Measurements from ENCODE around the gene ACBD3.

ACBD3 gene

DNA sequence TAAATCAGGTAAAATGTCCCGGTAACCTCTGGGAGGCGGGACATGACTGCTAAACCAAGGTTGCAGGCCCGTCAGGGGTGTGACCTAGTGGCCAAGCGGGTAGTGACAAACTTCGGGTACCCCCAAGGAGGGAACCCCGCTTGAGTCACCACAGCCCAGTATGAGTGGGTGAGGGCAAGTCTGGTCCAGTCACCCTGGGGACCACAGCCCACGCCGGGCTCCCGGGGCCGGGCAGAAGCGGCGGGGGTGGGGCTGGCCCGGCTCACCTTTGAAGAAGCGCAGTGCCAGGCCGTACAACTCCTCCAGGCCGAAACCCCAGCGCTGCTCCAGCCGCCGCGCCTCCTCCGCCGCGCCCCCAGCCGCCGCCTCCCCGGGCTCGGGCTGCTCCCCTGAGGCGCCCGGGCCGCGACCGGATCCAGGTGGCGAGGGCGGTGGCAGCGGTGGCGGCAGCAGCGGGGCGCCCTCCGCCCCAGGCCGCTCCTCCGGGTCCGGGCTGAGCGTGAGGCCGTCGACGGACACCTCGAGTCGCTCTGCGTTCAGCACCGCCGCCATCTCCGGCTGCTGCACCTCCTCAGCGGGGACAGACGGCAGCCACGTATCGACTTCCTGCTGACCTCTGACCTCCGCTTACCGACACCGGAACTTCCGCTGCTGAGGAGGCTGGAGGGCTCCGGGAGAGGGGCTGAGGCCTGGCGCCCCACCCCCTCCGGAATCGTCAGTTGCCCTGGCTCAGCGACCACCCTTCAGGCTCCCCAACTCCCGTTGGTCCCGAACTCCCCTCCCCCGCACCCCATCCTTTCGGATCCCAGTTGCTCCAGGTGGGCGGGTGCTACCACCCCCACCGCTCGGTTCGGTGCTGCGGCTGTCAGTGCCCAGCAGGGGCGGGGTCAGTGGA, at the start of gene ACBD3:
Gene ACBD3, minus strand, starts transcription at position 618 of the 895 bp plus-strand sequence. Its CDS starts 66 bp downstream, at position 552.
- peak within 1 kb of the TSS; percentile 63; the same call in 1 of the 2 replicates for H3K27ac ChIP-seq (ENCODE audit: low read length)

DNA sequence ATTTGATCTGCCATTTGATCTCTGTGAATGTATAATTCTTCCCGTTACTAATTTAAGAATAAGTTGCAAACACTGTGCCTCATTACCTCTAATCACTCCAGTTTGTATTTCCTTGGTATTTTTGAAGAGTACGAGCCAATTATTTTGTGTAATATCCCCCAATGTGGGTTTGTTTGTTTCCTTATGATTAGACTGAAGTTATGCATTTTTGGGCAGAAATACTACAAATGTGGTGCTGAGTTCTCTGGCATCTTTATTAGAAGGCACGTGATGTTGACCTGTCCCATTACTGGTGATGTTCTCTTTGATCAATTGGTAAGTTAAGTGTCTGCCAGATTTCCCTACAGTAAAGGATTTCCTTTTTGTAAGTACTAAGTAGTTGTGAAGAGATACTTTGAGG, 47.3 kb upstream of the ACBD3 start:
- TF ChIP-seq, protein P1, sequence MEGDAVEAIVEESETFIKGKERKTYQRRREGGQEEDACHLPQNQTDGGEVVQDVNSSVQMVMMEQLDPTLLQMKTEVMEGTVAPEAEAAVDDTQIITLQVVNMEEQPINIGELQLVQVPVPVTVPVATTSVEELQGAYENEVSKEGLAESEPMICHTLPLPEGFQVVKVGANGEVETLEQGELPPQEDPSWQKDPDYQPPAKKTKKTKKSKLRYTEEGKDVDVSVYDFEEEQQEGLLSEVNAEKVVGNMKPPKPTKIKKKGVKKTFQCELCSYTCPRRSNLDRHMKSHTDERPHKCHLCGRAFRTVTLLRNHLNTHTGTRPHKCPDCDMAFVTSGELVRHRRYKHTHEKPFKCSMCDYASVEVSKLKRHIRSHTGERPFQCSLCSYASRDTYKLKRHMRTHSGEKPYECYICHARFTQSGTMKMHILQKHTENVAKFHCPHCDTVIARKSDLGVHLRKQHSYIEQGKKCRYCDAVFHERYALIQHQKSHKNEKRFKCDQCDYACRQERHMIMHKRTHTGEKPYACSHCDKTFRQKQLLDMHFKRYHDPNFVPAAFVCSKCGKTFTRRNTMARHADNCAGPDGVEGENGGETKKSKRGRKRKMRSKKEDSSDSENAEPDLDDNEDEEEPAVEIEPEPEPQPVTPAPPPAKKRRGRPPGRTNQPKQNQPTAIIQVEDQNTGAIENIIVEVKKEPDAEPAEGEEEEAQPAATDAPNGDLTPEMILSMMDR (IDR thresholded peaks at IDR 0.05; ENCODE audit: low read length): no peak
- no peak for TF ChIP-seq EZH2phosphoT487 (IDR thresholded peaks at IDR 0.05; ENCODE audit: low read length)
- no peak for TF ChIP-seq EZH2 (optimal IDR thresholded peaks at IDR 0.05; ENCODE audit: low read depth, low read length)
- Histone ChIP-seq H2AFZ (ENCODE audit: low read length) (no peak overlapping the region), H3K36me3 (replicated peaks; ENCODE audit: insufficient read depth, low read length) (no peaks in the 10 kb centered on the region; the same call in 1 of the 2 replicates), H3K9me2 (replicated peaks; ENCODE audit: insufficient read depth, low read length) (no peaks in the 10 kb centered on the region), H3K27me3 (replicated peaks; ENCODE audit: insufficient read depth, low read length) (no peaks in the 10 kb centered on the region), H3K27ac (ENCODE audit: low read length) (peak overlapping the region; percentile 6; the same call in 1 of the 2 replicates), H3K4me1 (ENCODE audit: low read length) (peaks cover 20% of the 10 kb centered on the region), H4K20me1 (ENCODE audit: insufficient read depth, low read length) (no peaks in the 10 kb centered on the region), H3K79me2 (ENCODE audit: low read length) (no peaks in the 10 kb centered on the region), H3K9ac (ENCODE audit: low read length) (no peak overlapping the region), H3F3A (ENCODE audit: insufficient read depth, low read length) (no peaks in the 10 kb centered on the region; the same call in 1 of the 2 replicates), H3K4me2 (ENCODE audit: low read depth, low read length) (peak overlapping the region; percentile 28; the same call in 1 of the 2 replicates), H3K9me3 (replicated peaks; ENCODE audit: insufficient read depth, low read length) (no peaks in the 10 kb centered on the region), H3K4me3 (ENCODE audit: low read length) (no peak overlapping the region)
- DNase-seq: no peak

More for the DNA sequence above, at the start of gene ACBD3:
- no peaks in the 10 kb centered on the region for H3K9me2 ChIP-seq (replicated peaks; ENCODE audit: insufficient read depth, low read length)
- H3K4me2 ChIP-seq (ENCODE audit: low read depth, low read length): peak within 1 kb of the TSS; percentile 82
- peak within 1 kb of the TSS; percentile 83 for H3K9ac ChIP-seq (ENCODE audit: low read length)
- DNase-seq: peak; percentile 92
- H3K79me2 ChIP-seq (ENCODE audit: low read length): peaks cover 58% of the 10 kb centered on the region
- H3K36me3 ChIP-seq (replicated peaks; ENCODE audit: insufficient read depth, low read length): no peaks in the 10 kb centered on the region
- peak within 1 kb of the TSS; percentile 99 for H2AFZ ChIP-seq (ENCODE audit: low read length)
- H4K20me1 ChIP-seq (ENCODE audit: insufficient read depth, low read length): 0 out of 2 replicates have a peak, but pooled peaks cover 6% of the 10 kb centered on the region
- H3F3A ChIP-seq (ENCODE audit: insufficient read depth, low read length): peaks cover 7% of the 10 kb centered on the region
- no peaks in the 10 kb centered on the region for H3K9me3 ChIP-seq (replicated peaks; ENCODE audit: insufficient read depth, low read length)
- peak within 1 kb of the TSS; percentile 88 for H3K4me3 ChIP-seq (ENCODE audit: low read length)
- no peaks in the 10 kb centered on the region for H3K27me3 ChIP-seq (replicated peaks; ENCODE audit: insufficient read depth, low read length)
- H3K4me1 ChIP-seq (ENCODE audit: low read length): peaks cover 6% of the 10 kb centered on the region; the same call in 1 of the 2 replicates
- no peak for TF ChIP-seq EZH2phosphoT487 (IDR thresholded peaks at IDR 0.05; ENCODE audit: low read length)

DNA sequence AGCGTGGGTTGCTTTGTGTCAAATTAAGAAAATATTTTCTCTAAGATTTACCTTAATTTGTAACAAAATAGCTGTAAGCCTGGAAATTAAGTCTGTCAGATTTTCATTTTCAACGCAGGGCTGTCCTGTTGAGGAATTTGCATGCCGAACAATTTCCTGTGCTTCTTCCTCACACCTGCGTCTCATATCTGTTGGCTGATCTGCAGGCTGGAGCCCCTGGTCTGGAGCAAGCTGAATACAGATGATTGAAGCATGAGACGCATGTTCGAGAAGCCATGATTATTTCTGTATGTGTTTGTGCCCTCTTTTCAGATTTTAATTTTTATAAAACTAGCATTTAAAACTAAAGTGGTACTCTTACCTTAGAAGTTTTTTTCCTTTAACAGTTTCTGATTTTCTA, 46.8 kb upstream of the ACBD3 start:
- H3K36me3 ChIP-seq (replicated peaks; ENCODE audit: insufficient read depth, low read length): no peaks in the 10 kb centered on the region; the same call in 1 of the 2 replicates

More for the DNA sequence above, 46.8 kb upstream of the ACBD3 start:
- TF ChIP-seq, protein P1 (IDR thresholded peaks at IDR 0.05; ENCODE audit: low read length): no peak
- TF ChIP-seq EZH2phosphoT487 (IDR thresholded peaks at IDR 0.05; ENCODE audit: low read length): no peak
- TF ChIP-seq EZH2 (optimal IDR thresholded peaks at IDR 0.05; ENCODE audit: low read depth, low read length): no peak
- Histone ChIP-seq H3K27me3 (replicated peaks; ENCODE audit: insufficient read depth, low read length) (no peaks in the 10 kb centered on the region), H3K4me1 (ENCODE audit: low read length) (peaks cover 20% of the 10 kb centered on the region), H3F3A (ENCODE audit: insufficient read depth, low read length) (no peaks in the 10 kb centered on the region; the same call in 1 of the 2 replicates), H4K20me1 (ENCODE audit: insufficient read depth, low read length) (no peaks in the 10 kb centered on the region), H3K4me2 (ENCODE audit: low read depth, low read length) (peak overlapping the region; percentile 28; the same call in 1 of the 2 replicates), H3K79me2 (ENCODE audit: low read length) (no peaks in the 10 kb centered on the region), H3K4me3 (ENCODE audit: low read length) (no peak overlapping the region), H3K9me3 (replicated peaks; ENCODE audit: insufficient read depth, low read length) (no peaks in the 10 kb centered on the region), H3K9ac (ENCODE audit: low read length) (no peak overlapping the region), H3K27ac (ENCODE audit: low read length) (peak overlapping the region; percentile 6; the same call in 1 of the 2 replicates), H3K9me2 (replicated peaks; ENCODE audit: insufficient read depth, low read length) (no peaks in the 10 kb centered on the region), H2AFZ (ENCODE audit: low read length) (no peak overlapping the region)
- DNase-seq: peak; percentile 72
